Measurements from ENCODE around the gene PLPPR1. TPM values are rescaled to one million over a fixed set of nuclear protein-coding genes. Genes with fewer than 3 reads are reported as not detected.

The PLPPR1 gene
- total and polyA plus RNA-seq, 4 donors: 1.2 to 26.3 (median 2.4) TPM

DNA sequence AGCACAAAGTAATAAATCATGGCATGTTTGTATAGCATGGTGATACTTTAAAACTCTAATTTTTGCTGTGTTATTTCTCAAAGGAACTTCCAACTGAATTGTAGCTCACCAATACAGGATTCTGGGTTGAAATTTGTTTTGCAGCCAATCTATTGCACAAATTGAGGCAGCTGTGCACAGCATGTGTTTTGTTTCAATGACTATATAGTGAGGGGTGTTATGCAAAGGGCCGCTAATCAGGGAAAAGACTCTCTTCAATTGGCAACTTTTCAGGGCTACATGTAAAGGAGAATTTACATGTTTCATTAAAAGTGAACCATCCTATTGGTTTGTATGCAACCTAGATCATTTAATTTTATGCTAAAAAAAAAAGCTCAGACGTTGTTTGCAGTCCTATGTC, 44.6 kb downstream of the PLPPR1 start:
- no peak overlapping the region for H3K27ac ChIP-seq (ENCODE audit: low read depth in 1 of 2, low read length in 2 of 2)
- TF ChIP-seq SP1 (IDR thresholded peaks at IDR 0.05): no peak
- no peak for TF ChIP-seq JUND (IDR thresholded peaks at IDR 0.05)
- TF ChIP-seq, protein P1, sequence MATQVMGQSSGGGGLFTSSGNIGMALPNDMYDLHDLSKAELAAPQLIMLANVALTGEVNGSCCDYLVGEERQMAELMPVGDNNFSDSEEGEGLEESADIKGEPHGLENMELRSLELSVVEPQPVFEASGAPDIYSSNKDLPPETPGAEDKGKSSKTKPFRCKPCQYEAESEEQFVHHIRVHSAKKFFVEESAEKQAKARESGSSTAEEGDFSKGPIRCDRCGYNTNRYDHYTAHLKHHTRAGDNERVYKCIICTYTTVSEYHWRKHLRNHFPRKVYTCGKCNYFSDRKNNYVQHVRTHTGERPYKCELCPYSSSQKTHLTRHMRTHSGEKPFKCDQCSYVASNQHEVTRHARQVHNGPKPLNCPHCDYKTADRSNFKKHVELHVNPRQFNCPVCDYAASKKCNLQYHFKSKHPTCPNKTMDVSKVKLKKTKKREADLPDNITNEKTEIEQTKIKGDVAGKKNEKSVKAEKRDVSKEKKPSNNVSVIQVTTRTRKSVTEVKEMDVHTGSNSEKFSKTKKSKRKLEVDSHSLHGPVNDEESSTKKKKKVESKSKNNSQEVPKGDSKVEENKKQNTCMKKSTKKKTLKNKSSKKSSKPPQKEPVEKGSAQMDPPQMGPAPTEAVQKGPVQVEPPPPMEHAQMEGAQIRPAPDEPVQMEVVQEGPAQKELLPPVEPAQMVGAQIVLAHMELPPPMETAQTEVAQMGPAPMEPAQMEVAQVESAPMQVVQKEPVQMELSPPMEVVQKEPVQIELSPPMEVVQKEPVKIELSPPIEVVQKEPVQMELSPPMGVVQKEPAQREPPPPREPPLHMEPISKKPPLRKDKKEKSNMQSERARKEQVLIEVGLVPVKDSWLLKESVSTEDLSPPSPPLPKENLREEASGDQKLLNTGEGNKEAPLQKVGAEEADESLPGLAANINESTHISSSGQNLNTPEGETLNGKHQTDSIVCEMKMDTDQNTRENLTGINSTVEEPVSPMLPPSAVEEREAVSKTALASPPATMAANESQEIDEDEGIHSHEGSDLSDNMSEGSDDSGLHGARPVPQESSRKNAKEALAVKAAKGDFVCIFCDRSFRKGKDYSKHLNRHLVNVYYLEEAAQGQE (IDR thresholded peaks at IDR 0.05): no peak
- TF ChIP-seq, protein P2, sequence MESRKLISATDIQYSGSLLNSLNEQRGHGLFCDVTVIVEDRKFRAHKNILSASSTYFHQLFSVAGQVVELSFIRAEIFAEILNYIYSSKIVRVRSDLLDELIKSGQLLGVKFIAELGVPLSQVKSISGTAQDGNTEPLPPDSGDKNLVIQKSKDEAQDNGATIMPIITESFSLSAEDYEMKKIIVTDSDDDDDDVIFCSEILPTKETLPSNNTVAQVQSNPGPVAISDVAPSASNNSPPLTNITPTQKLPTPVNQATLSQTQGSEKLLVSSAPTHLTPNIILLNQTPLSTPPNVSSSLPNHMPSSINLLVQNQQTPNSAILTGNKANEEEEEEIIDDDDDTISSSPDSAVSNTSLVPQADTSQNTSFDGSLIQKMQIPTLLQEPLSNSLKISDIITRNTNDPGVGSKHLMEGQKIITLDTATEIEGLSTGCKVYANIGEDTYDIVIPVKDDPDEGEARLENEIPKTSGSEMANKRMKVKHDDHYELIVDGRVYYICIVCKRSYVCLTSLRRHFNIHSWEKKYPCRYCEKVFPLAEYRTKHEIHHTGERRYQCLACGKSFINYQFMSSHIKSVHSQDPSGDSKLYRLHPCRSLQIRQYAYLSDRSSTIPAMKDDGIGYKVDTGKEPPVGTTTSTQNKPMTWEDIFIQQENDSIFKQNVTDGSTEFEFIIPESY (IDR thresholded peaks at IDR 0.05): no peak
- no peak for TF ChIP-seq HNF4A (conservative IDR thresholded peaks at IDR 0.05)
- TF ChIP-seq HNF4G (IDR thresholded peaks at IDR 0.05): no peak
- no peak for TF ChIP-seq RAD21 (IDR thresholded peaks at IDR 0.05)
- no peak for TF ChIP-seq EGR1 (IDR thresholded peaks at IDR 0.05; ENCODE audit: low read depth in 2 of 2)
- TF ChIP-seq GABPA (IDR thresholded peaks at IDR 0.05 in 1 of 2, conservative IDR thresholded peaks at IDR 0.05 in 1 of 2): no peak
- TF ChIP-seq, protein P3, sequence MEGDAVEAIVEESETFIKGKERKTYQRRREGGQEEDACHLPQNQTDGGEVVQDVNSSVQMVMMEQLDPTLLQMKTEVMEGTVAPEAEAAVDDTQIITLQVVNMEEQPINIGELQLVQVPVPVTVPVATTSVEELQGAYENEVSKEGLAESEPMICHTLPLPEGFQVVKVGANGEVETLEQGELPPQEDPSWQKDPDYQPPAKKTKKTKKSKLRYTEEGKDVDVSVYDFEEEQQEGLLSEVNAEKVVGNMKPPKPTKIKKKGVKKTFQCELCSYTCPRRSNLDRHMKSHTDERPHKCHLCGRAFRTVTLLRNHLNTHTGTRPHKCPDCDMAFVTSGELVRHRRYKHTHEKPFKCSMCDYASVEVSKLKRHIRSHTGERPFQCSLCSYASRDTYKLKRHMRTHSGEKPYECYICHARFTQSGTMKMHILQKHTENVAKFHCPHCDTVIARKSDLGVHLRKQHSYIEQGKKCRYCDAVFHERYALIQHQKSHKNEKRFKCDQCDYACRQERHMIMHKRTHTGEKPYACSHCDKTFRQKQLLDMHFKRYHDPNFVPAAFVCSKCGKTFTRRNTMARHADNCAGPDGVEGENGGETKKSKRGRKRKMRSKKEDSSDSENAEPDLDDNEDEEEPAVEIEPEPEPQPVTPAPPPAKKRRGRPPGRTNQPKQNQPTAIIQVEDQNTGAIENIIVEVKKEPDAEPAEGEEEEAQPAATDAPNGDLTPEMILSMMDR (IDR thresholded peaks at IDR 0.05; ENCODE audit: low read depth, low read length, missing input control): no peak
- no peak for TF ChIP-seq FOXA2 (IDR thresholded peaks at IDR 0.05)
- TF ChIP-seq, protein P4, sequence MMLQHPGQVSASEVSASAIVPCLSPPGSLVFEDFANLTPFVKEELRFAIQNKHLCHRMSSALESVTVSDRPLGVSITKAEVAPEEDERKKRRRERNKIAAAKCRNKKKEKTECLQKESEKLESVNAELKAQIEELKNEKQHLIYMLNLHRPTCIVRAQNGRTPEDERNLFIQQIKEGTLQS (IDR thresholded peaks at IDR 0.05): no peak
- no peak for TF ChIP-seq NR2F2 (IDR thresholded peaks at IDR 0.05)
- TF ChIP-seq FOXA1 (IDR thresholded peaks at IDR 0.05): no peak
- H3K9ac ChIP-seq (ENCODE audit: low read depth in 1 of 2, low read length in 2 of 2): no peak overlapping the region
- H3K36me3 ChIP-seq (ENCODE audit: control insufficient read depth in 4 of 4, insufficient read depth in 3 of 4, low read depth in 1 of 4, low read length in 3 of 4): no peaks in the 10 kb centered on the region
- no peaks in the 10 kb centered on the region for H3K9me3 ChIP-seq (ENCODE audit: control insufficient read depth in 4 of 4, low read length in 3 of 4)
- no peaks in the 10 kb centered on the region for H3K4me1 ChIP-seq (ENCODE audit: control insufficient read depth in 4 of 4, insufficient read depth in 4 of 4, low read length in 3 of 4)
- WGBS: 75% methylated on average over 2 of the region's 2 CpGs
- H3K4me3 ChIP-seq (ENCODE audit: low read depth in 1 of 3, low read length in 3 of 3): no peak overlapping the region
- no peak for DNase-seq (ENCODE audit: low spot score)
- no peaks in the 10 kb centered on the region for H3K27me3 ChIP-seq (ENCODE audit: control insufficient read depth in 4 of 4, insufficient read depth in 4 of 4, low read length in 3 of 4)

DNA sequence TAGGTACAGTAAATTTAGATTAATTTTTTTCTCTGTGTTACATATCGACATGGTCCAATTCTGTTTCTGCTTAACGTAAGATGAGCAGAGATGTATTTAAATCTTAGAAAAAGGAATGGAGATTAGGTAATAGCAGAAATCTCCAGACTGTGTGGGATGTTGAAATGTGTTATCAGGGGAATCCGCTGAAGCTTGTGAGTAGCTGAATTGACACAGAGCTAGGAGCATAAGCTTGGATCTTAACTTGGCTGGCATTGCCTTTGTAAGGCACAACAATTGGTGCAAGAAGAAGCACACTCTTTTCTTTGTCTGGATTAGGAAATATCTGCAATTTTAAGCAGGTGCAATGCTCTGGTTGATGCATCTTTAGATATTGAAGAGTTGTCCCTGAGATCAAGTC, 53.1 kb downstream of the PLPPR1 start:
- 83% methylated on average over 3 of the region's 3 CpGs for WGBS
- H3K27ac ChIP-seq (ENCODE audit: low read depth in 1 of 2, low read length in 2 of 2): no peak overlapping the region
- no peaks in the 10 kb centered on the region for H3K36me3 ChIP-seq (ENCODE audit: control insufficient read depth in 4 of 4, insufficient read depth in 3 of 4, low read depth in 1 of 4, low read length in 3 of 4)
- H3K9ac ChIP-seq (ENCODE audit: low read depth in 1 of 2, low read length in 2 of 2): no peak overlapping the region
- TF ChIP-seq, protein P1 (IDR thresholded peaks at IDR 0.05): no peak
- TF ChIP-seq JUND (IDR thresholded peaks at IDR 0.05) (no peak), RXRA (IDR thresholded peaks at IDR 0.05) (no peak), FOXA1 (IDR thresholded peaks at IDR 0.05) (no peak), FOXA2 (IDR thresholded peaks at IDR 0.05) (no peak)
- H3K4me3 ChIP-seq (ENCODE audit: low read depth in 1 of 3, low read length in 3 of 3): no peak overlapping the region
- no peak for DNase-seq (ENCODE audit: low spot score)
- H3K9me3 ChIP-seq (ENCODE audit: control insufficient read depth in 4 of 4, low read length in 3 of 4): no peaks in the 10 kb centered on the region
- H3K27me3 ChIP-seq (ENCODE audit: control insufficient read depth in 4 of 4, insufficient read depth in 4 of 4, low read length in 3 of 4): no peaks in the 10 kb centered on the region
- no peaks in the 10 kb centered on the region for H3K4me1 ChIP-seq (ENCODE audit: control insufficient read depth in 4 of 4, insufficient read depth in 4 of 4, low read length in 3 of 4)
